HUES64 (cell line): ENCODE data around the gene FAM209A.
"Not testable (repeated sequence)": the region's sequence is repeated elsewhere in the genome, so short reads cannot be mapped to it uniquely, and the experiment has no call there.

Experiments used
- H3K27ac ChIP-seq: 2 replicates; pipeline ENCODE4 v1.7.0; 2013; ENCODE audit warnings: low read depth, low read length, inconsistent platforms
- H3K27me3 ChIP-seq: 2 replicates; pipeline ENCODE4 v1.6.1; 2013; ENCODE audit warnings: mild to moderate bottlenecking, low read length; ENCODE audit not compliant: insufficient read depth
- H3K36me3 ChIP-seq: 2 replicates; pipeline ENCODE4 v1.6.1; 2013; ENCODE audit warnings: mild to moderate bottlenecking, low read length; ENCODE audit not compliant: insufficient read depth
- H3K4me1 ChIP-seq: 2 replicates; pipeline ENCODE4 v1.6.1; 2013; ENCODE audit warnings: mild to moderate bottlenecking, low read length, moderate library complexity; ENCODE audit not compliant: insufficient read depth
- H3K4me3 ChIP-seq: 2 replicates; pipeline ENCODE4 v1.5.1; 2013; ENCODE audit warnings: mild to moderate bottlenecking, low read length, moderate library complexity
- H3K9ac ChIP-seq: 2 replicates; pipeline ENCODE4 v1.6.1; 2013; ENCODE audit warnings: mild to moderate bottlenecking, low read depth, low read length
- H3K9me3 ChIP-seq: 2 replicates; pipeline ENCODE4 v1.6.1; 2013; ENCODE audit warnings: low read depth, low read length; ENCODE audit not compliant: insufficient read depth
- WGBS: fragments of 150-250, 120-280 bp; methylation state at CpG from one replicate; pipeline ENCODE4 v1.1.7; 2013; ENCODE audit warnings: missing lambda C conversion rate; 5-methylcytosine and 5-hydroxymethylcytosine counted together

The FAM209A gene

DNA sequence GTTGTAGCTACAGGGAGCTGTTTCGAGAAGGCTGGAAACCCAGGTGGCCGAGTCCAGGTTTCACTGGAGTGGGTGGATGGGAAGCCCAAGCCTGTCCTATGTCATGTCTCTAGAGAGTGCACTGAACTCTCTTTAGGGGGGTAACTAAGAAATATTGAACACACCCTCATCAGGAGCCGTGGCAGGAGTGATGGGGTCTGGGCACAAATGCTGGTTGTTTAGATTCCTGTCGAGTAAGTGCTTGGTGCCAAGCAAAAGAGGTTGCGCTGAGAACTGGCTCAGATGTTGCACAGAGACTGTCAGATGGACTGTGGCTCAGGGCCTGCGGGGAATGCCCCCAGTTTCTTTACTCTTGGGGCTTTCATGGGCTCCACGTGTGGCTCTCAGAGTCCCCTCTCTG is 7.3 kb upstream of the FAM209A start:
- no peak overlapping the region for H3K4me3 ChIP-seq
- H3K27me3 ChIP-seq: no peaks in the 10 kb centered on the region
- peaks cover 48% of the 10 kb centered on the region for H3K36me3 ChIP-seq
- H3K9me3 ChIP-seq: peaks cover 19% of the 10 kb centered on the region
- no peak overlapping the region for H3K9ac ChIP-seq
- H3K27ac ChIP-seq: no peak overlapping the region
- no peaks in the 10 kb centered on the region for H3K4me1 ChIP-seq
- WGBS: 95% methylated on average over 7 of the region's 7 CpGs

DNA sequence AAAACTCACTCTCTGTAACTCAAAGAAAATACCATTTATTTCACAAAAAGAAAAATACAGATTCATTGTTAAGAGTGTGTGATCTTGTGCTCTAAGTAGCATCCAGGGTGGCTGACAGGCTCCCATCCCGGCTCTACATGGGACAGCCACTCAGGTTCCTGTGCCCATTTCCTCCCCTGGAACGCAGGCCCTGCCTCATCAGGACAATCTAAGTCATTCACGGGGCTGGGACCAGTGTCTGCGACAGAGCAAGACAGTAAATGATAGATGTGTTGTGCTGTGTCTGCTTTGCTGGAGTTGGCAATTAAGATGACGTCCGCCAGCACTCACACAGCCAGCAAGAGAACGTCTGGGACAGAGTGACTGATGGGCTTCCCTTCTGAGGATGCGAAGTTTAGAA is 6.9 kb upstream of the FAM209A start:
- Histone ChIP-seq H3K27ac (no peak overlapping the region), H3K4me1 (no peaks in the 10 kb centered on the region), H3K36me3 (peaks cover 48% of the 10 kb centered on the region), H3K9ac (no peak overlapping the region), H3K9me3 (peaks cover 19% of the 10 kb centered on the region), H3K4me3 (no peak overlapping the region), H3K27me3 (no peaks in the 10 kb centered on the region)
- 96% methylated on average over 8 of the region's 8 CpGs for WGBS

DNA sequence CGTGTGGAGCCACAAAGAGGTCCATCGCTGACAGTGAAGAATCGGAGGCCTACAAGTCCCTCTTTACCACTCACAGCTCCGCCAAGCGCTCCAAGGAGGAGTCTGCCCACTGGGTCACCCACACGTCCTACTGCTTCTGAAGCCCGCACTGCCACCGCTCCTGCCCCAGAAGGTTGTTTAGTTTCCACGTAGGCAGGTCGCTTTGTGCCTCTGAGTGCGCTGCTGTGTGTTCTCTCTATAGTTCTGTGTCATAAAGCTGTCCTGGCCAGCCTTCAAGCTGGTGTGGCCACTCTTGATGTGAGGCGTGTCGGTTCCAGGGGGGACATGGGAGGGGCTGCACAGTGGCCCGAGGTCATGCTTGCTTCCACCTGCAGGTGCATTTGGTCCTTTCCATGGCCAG is 6.4 kb upstream of the FAM209A start:
- no peak overlapping the region for H3K27ac ChIP-seq
- peaks cover 48% of the 10 kb centered on the region for H3K36me3 ChIP-seq

DNA sequence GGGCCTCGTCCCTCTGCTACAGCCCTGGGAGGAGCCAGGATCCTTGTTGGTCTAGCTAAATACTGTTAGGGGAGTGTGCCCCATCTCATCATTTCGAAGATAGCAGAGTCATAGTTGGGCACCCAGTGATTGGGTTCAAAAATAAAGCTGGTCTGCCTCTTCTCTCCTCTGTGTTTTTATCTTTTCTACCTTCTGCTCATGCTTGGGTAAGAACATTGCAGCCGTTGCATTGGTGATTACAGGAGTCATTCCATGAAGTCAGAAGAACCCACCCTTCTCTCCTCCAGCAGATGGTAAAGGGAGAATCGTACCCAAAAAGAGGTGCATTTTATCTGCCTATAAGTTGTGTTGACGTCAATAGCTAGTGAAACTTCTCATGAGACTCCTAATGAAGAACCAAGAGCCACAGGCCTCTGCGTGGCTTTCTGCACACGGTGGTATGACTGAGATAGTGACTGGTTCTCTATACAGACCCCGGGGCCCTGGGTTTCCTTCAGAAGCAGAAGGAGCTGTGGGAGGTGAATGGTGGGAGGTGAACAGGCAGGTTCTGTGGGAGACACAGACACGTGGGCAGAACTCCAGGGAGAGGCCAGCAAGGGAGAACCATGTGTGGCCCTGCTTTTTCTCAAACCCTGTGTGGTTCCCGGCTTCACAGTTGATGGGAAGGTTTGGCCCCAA is 5.7 kb upstream of the FAM209A start:
- Histone ChIP-seq H3K36me3 (peaks cover 41% of the 10 kb centered on the region), H3K27ac (no peak overlapping the region), H3K4me1 (no peaks in the 10 kb centered on the region), H3K4me3 (no peak overlapping the region), H3K27me3 (no peaks in the 10 kb centered on the region), H3K9ac (no peak overlapping the region), H3K9me3 (peaks cover 19% of the 10 kb centered on the region)
- WGBS: 97% methylated on average over 10 of the region's 10 CpGs

More for the DNA sequence above, 6.4 kb upstream of the FAM209A start:
- H3K9ac ChIP-seq: no peak overlapping the region
- 95% methylated on average over 14 of the region's 14 CpGs for WGBS
- no peaks in the 10 kb centered on the region for H3K4me1 ChIP-seq
- no peaks in the 10 kb centered on the region for H3K27me3 ChIP-seq
- no peak overlapping the region for H3K4me3 ChIP-seq
- H3K9me3 ChIP-seq: peaks cover 19% of the 10 kb centered on the region

DNA sequence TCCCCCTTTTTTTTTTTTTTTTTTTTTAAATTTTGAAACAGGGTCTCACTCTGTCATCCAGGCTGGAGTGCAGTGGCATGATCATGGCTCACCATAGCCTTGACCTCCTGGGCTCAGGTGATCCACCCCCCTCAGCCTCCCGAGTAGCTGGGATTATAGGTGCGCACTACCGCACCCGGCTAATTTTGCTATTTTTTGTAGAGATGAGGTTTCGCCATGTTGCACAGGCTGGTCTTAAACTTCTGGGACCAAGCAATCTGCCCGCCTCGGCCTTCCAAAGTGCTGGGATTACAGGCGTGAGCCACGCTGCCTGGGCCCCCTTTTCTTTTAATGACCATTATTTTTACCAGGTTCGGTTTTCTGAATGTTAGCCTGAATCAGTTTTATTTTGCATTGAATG is 5.0 kb upstream of the FAM209A start:
- Histone ChIP-seq H3K36me3 (peaks cover 41% of the 10 kb centered on the region), H3K4me3 (no peak overlapping the region)
- 98% methylated on average over 10 of the region's 10 CpGs for WGBS

DNA sequence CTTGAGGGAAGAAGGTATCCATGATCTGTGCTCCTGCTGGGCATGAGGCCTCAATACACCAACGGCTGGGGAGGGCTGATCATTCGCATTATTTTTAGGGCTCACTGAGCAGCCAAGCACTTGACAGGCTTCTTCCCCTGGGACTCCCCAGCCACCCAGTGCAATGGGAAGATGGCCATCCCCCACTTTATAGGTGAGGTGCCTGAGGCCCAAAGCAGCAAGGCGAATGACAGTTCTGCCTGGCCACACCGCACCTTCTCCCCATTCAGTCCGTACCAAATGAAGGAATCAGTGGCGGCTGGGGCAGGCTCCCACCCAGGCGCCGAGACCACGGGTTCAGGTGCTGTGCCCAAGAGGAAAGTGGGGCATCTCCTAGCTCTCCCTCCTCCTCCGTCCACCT is 4.4 kb upstream of the FAM209A start:
- H3K9ac ChIP-seq: no peak overlapping the region
- 96% methylated on average over 8 of the region's 10 CpGs for WGBS
- H3K27me3 ChIP-seq: no peaks in the 10 kb centered on the region
- peaks cover 41% of the 10 kb centered on the region for H3K36me3 ChIP-seq
- no peaks in the 10 kb centered on the region for H3K4me1 ChIP-seq
- peaks cover 19% of the 10 kb centered on the region for H3K9me3 ChIP-seq
- no peak overlapping the region for H3K27ac ChIP-seq
- H3K4me3 ChIP-seq: no peak overlapping the region

More for the DNA sequence above, 5.0 kb upstream of the FAM209A start:
- no peaks in the 10 kb centered on the region for H3K27me3 ChIP-seq
- H3K9ac ChIP-seq: no peak overlapping the region
- peaks cover 19% of the 10 kb centered on the region for H3K9me3 ChIP-seq
- H3K27ac ChIP-seq: no peak overlapping the region
- no peaks in the 10 kb centered on the region for H3K4me1 ChIP-seq

DNA sequence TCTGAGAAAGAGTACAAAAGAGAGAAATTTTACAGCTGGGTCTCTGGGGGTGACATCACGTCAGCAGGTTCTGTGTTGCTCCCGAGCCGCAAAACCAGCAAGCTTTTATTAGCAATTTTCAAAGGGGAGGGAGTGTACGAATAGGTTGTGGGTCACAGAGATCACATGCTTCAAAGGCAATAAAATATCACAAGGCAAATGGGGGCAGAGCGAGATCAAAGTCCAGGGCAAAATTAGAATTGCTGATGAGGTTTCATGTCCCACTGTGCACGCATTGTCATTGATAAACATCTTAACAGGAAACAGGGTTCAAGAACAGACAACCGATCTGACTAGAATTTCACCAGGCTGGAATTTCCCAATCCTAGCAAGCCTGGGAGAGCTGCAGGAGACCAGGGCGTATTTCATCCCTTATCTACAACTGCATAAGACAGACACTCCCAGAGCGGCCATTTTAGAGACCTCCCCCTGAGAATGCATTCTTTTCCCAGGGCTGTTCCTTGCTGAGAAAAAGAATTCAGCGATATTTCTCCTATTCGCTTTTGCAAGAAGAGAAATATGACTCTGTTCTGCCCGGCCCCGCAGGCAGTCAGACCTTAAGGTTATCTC is 3.7 kb upstream of the FAM209A start:
- H3K4me1 ChIP-seq, H3K4me3 ChIP-seq, H3K27ac ChIP-seq, H3K27me3 ChIP-seq, H3K9ac ChIP-seq: not testable (repeated sequence)
- Histone ChIP-seq H3K36me3 (peaks cover 41% of the 10 kb centered on the region), H3K9me3 (peaks cover 19% of the 10 kb centered on the region)
- 95% methylated on average over 13 of the region's 13 CpGs for WGBS

DNA sequence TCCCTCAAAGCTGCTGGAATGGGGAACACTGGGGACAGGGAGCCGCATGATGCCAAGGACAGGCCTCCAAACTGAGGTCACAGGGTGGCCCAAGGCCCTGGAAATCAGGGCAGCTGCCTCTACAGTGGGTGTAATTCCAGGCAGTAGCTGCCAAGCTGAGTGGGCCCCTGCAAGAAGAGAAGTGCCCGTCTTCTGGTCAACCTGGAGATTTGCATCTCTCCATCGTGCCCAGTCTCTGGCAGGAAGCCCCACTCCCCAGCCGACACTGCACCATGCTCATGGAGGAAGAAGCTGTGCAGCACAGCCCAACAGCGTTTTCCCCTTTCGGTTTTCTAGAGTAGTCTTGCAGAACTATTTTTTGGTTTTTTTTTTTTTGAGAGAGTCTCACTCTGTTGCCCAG is 2.2 kb upstream of the FAM209A start:
- 93% methylated on average over 6 of the region's 6 CpGs for WGBS
- peaks cover 19% of the 10 kb centered on the region for H3K9me3 ChIP-seq

DNA sequence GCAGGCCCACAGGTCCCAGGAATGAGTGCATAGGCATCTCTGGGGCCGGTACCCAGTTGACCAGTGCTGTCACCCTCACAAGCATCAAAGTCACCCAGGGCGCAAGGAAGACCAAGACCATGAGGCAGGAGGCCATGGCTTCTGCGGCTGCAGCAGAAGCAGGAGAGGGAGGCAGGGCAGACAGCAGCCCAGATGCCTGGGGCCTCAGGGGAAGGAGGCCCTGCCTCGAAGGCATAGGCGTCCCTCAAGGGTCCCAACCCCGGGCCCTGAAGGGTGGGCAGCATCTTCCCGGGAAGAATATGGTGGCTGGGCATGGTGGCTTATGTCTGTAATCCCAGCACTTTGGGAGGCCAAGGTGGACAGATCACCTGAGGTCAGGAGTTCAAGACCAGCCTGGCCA is 3.0 kb downstream of the FAM209A start:
- Histone ChIP-seq H3K9ac (no peak overlapping the region), H3K27ac (no peak overlapping the region), H3K9me3 (no peaks in the 10 kb centered on the region), H3K27me3 (no peaks in the 10 kb centered on the region), H3K4me3 (no peak overlapping the region), H3K36me3 (no peaks in the 10 kb centered on the region), H3K4me1 (no peaks in the 10 kb centered on the region)
- WGBS: 96% methylated on average over 7 of the region's 7 CpGs

More for the DNA sequence above, 2.2 kb upstream of the FAM209A start:
- H3K27ac ChIP-seq: no peak overlapping the region
- H3K36me3 ChIP-seq: peaks cover 31% of the 10 kb centered on the region
- no peaks in the 10 kb centered on the region for H3K27me3 ChIP-seq
- no peak overlapping the region for H3K9ac ChIP-seq
- no peaks in the 10 kb centered on the region for H3K4me1 ChIP-seq
- H3K4me3 ChIP-seq: no peak overlapping the region

DNA sequence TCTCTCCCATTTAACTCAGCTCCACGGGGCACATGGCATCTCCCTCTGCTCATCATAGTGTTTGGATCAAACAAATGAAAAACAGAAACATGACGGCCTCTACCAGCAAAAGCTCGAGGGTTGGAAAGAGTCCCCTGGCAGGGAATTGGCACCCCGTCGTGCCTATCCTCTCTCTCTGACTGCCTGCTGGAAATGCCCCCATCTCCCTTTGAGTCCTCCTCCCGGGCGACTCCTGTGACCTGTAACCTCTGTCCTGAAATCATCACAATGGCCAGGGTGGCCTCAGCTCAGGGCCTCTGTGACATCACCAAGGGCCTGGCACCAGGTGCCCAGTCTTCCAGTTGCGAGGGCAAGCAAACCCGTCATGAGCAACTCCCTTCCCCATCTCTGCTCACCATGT is 8.4 kb downstream of the FAM209A start, which contains the start of gene FAM209B:
Gene FAM209B, plus strand, starts transcription at position 301 of the 400 bp plus-strand sequence. Its CDS starts 96 bp downstream, at position 397.
- not testable (repeated sequence) for H3K4me1 ChIP-seq, H3K4me3 ChIP-seq, H3K27ac ChIP-seq, H3K27me3 ChIP-seq, H3K9me3 ChIP-seq, H3K36me3 ChIP-seq, H3K9ac ChIP-seq
- 93% methylated on average over 9 of the region's 9 CpGs for WGBS

DNA sequence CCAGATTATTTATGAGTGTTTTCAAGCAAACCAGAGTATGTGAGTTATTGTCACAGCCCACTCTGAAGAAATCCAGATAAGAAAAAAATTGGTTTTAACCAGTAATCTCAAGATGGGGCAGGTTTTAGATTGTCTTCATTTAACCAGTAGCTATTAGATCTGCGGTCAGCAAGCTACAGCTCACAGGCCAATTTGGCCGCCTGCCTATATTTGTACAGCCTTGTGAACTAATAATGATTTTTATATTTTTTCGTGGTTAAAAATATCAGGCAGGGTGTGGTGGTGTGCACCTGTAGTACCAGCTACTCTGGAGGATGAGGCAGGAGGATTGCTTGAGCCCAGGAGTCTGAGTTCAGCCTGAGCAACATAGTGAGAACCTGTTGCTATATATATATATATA is 13.5 kb downstream of the FAM209A start:
- Histone ChIP-seq H3K4me1 (no peaks in the 10 kb centered on the region), H3K27ac (no peak overlapping the region), H3K4me3 (no peak overlapping the region), H3K9ac (no peak overlapping the region), H3K9me3 (no peaks in the 10 kb centered on the region), H3K27me3 (no peaks in the 10 kb centered on the region), H3K36me3 (no peaks in the 10 kb centered on the region)
- WGBS: 94% methylated on average over 3 of the region's 3 CpGs
